GM12875 (cell line): Measurements from ENCODE around the gene GAREM2.
"Not testable (repeated sequence)": the region's sequence is repeated elsewhere in the genome, so short reads cannot be mapped to it uniquely, and the experiment has no call there.

Experiments used
- H3K4me3 ChIP-seq: one replicate; pipeline ENCODE4 v1.5.1; 2011; ENCODE audit warnings: low read depth, low read length, control low read depth
- CTCF ChIP-seq: IDR thresholded peaks from 2 replicates; pipeline ENCODE4 v1.5.1; 2011; ENCODE audit warnings: low read depth, mild to moderate bottlenecking, control low read depth, inconsistent platforms, low read length, moderate library complexity, borderline replicate concordance; ENCODE audit not compliant: insufficient read depth

Gene GAREM2

GRCh38 chr2:26157580-26157979 lies 15.3 kb upstream of the GAREM2 start:
- no peak overlapping the region for H3K4me3 ChIP-seq
- TF ChIP-seq CTCF: no peak

- TF ChIP-seq CTCF: no peak
- no peak overlapping the region for H3K4me3 ChIP-seq
Observed at GRCh38 chr2:26161926-26162325, 11.0 kb upstream of the GAREM2 start.

- no peak overlapping the region for H3K4me3 ChIP-seq
- TF ChIP-seq CTCF: no peak
Observed at GRCh38 chr2:26162963-26163362, 9.9 kb upstream of the GAREM2 start.

GRCh38 chr2:26164231-26164630 lies 8.7 kb upstream of the GAREM2 start:
- no peak for TF ChIP-seq CTCF
- H3K4me3 ChIP-seq: no peak overlapping the region

GRCh38 chr2:26164641-26165211 lies 8.2 kb upstream of the GAREM2 start:
- no peak for TF ChIP-seq CTCF
- H3K4me3 ChIP-seq: no peak overlapping the region

- no peak for TF ChIP-seq CTCF
- H3K4me3 ChIP-seq: no peak overlapping the region
Observed at GRCh38 chr2:26165403-26165802, 7.5 kb upstream of the GAREM2 start.

- H3K4me3 ChIP-seq: not testable (repeated sequence)
Observed at GRCh38 chr2:26166541-26166940, 6.3 kb upstream of the GAREM2 start.

- H3K4me3 ChIP-seq: no peak overlapping the region
- no peak for TF ChIP-seq CTCF
Observed at GRCh38 chr2:26168785-26169184, 4.1 kb upstream of the GAREM2 start.
